GM19193 (cell line): Measurements from ENCODE around the gene CYP2F1.

ENCODE experiments used
- POLR2A ChIP-seq: IDR thresholded peaks from 4 replicates; pipeline ENCODE4 v1.6.1; 2011; ENCODE audit not compliant: insufficient read depth, insufficient read length; ENCODE audit errors: extremely low read depth

CYP2F1 gene

GRCh38 chr19:41175801-41176777 is 61.9 kb downstream of the CYP2F1 start:
- TF ChIP-seq POLR2A = no peak
